ENCODE results near the gene MYO16.

GRCh38 chr13:108985166-108985565 is 355.8 kb downstream of the MYO16 start:
- TF ChIP-seq CTCF (conservative IDR thresholded peaks at IDR 0.05) (no peak), ZFX (IDR thresholded peaks at IDR 0.05) (no peak)

Data from C4-2B (cell line).